ENCODE results near the gene LRRC45.

Gene LRRC45

GRCh38 chr17:82013341-82013740 is 9.8 kb upstream of the LRRC45 start:
- Histone ChIP-seq H3K4me3 (ENCODE audit: low read depth in 1 of 2, low read length in 2 of 2) (no peak overlapping the region), H3K9me3 (ENCODE audit: insufficient read depth, low read length, severe bottlenecking) (no peaks in the 10 kb centered on the region), H3K36me3 (ENCODE audit: insufficient read depth, low read length) (peaks cover 15% of the 10 kb centered on the region), H3K79me2 (ENCODE audit: insufficient read depth, low read length) (no peaks in the 10 kb centered on the region), H3K4me2 (ENCODE audit: insufficient read depth, low read length) (no peak overlapping the region), H3K9ac (ENCODE audit: low read depth, low read length) (no peak overlapping the region), H2AFZ (ENCODE audit: low read depth, low read length) (no peak overlapping the region), H3K27me3 (ENCODE audit: insufficient read depth, low read length, poor library complexity) (no peaks in the 10 kb centered on the region), H3K4me1 (ENCODE audit: insufficient read depth, low read length) (no peaks in the 10 kb centered on the region), H3K27ac (ENCODE audit: low read length) (no peak overlapping the region), H4K20me1 (ENCODE audit: insufficient read depth, low read length) (no peaks in the 10 kb centered on the region; the same call in 1 of the 2 replicates)
- no peak for ATAC-seq (ENCODE audit: insufficient read depth, low read depth)
- TF ChIP-seq, protein P1, sequence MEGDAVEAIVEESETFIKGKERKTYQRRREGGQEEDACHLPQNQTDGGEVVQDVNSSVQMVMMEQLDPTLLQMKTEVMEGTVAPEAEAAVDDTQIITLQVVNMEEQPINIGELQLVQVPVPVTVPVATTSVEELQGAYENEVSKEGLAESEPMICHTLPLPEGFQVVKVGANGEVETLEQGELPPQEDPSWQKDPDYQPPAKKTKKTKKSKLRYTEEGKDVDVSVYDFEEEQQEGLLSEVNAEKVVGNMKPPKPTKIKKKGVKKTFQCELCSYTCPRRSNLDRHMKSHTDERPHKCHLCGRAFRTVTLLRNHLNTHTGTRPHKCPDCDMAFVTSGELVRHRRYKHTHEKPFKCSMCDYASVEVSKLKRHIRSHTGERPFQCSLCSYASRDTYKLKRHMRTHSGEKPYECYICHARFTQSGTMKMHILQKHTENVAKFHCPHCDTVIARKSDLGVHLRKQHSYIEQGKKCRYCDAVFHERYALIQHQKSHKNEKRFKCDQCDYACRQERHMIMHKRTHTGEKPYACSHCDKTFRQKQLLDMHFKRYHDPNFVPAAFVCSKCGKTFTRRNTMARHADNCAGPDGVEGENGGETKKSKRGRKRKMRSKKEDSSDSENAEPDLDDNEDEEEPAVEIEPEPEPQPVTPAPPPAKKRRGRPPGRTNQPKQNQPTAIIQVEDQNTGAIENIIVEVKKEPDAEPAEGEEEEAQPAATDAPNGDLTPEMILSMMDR (IDR thresholded peaks at IDR 0.05; ENCODE audit: borderline replicate concordance, extremely low read depth, low read length, poor library complexity, severe bottlenecking): no peak
- TF ChIP-seq EZH2 (IDR thresholded peaks at IDR 0.05; ENCODE audit: borderline replicate concordance, low read depth, low read length, severe bottlenecking): no peak
- no peak for DNase-seq

DNA sequence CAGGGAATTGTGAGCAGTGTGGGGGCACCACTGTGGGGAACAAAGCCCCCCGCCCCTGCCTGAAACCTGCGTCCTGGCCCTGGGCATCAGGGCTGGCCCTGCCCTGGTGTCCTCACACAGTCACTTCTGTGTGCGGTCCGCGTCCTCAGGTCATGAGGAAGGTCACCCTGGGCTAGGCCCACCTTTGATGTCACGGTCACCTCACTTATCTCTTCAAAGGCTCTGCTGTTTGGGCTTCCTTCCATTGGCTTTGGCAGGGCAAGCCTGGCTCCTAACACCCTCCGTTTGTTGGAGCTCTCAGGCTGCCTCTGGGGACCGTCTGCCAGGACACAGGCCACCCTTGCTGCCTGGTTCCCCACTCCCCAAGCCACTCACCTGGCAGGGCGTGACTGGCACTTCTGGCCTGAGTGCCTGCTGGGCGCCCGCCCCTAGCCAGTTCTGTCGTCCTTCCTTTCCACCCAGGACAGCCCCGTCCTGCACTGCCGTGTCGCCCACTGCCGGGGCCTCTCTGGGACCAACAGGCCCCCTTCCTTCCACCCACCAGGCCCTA is 9.3 kb upstream of the LRRC45 start:
- Histone ChIP-seq H3K27ac (ENCODE audit: low read length) (no peak overlapping the region), H3K36me3 (ENCODE audit: insufficient read depth, low read length) (peaks cover 20% of the 10 kb centered on the region), H3K4me2 (ENCODE audit: insufficient read depth, low read length) (no peak overlapping the region), H2AFZ (ENCODE audit: low read depth, low read length) (no peak overlapping the region), H3K4me3 (ENCODE audit: low read depth in 1 of 2, low read length in 2 of 2) (no peak overlapping the region), H3K9me3 (ENCODE audit: insufficient read depth, low read length, severe bottlenecking) (no peaks in the 10 kb centered on the region), H4K20me1 (ENCODE audit: insufficient read depth, low read length) (peaks cover 3% of the 10 kb centered on the region), H3K9ac (ENCODE audit: low read depth, low read length) (no peak overlapping the region), H3K79me2 (ENCODE audit: insufficient read depth, low read length) (no peaks in the 10 kb centered on the region), H3K27me3 (ENCODE audit: insufficient read depth, low read length, poor library complexity) (no peaks in the 10 kb centered on the region), H3K4me1 (ENCODE audit: insufficient read depth, low read length) (no peaks in the 10 kb centered on the region)
- DNase-seq (no peak), ATAC-seq (ENCODE audit: insufficient read depth, low read depth) (no peak)
- TF ChIP-seq, protein P1 (IDR thresholded peaks at IDR 0.05; ENCODE audit: borderline replicate concordance, extremely low read depth, low read length, poor library complexity, severe bottlenecking): no peak
- no peak for TF ChIP-seq EZH2 (IDR thresholded peaks at IDR 0.05; ENCODE audit: borderline replicate concordance, low read depth, low read length, severe bottlenecking)

GRCh38 chr17:82014432-82014831 is 8.7 kb upstream of the LRRC45 start:
- ATAC-seq (ENCODE audit: insufficient read depth, low read depth): 0 out of 3 replicates have a peak, but pooled peaks have one; percentile 15

More at GRCh38 chr17:82014432-82014831, 8.7 kb upstream of the LRRC45 start:
- no peaks in the 10 kb centered on the region for H3K4me1 ChIP-seq (ENCODE audit: insufficient read depth, low read length)
- H3K9ac ChIP-seq (ENCODE audit: low read depth, low read length): no peak overlapping the region
- TF ChIP-seq, protein P1 (IDR thresholded peaks at IDR 0.05; ENCODE audit: borderline replicate concordance, extremely low read depth, low read length, poor library complexity, severe bottlenecking): no peak
- no peak for TF ChIP-seq EZH2 (IDR thresholded peaks at IDR 0.05; ENCODE audit: borderline replicate concordance, low read depth, low read length, severe bottlenecking)
- DNase-seq: no peak
- H3K4me2 ChIP-seq (ENCODE audit: insufficient read depth, low read length): no peak overlapping the region
- no peak overlapping the region for H2AFZ ChIP-seq (ENCODE audit: low read depth, low read length)
- H3K27ac ChIP-seq (ENCODE audit: low read length): no peak overlapping the region
- no peaks in the 10 kb centered on the region for H3K9me3 ChIP-seq (ENCODE audit: insufficient read depth, low read length, severe bottlenecking)
- peaks cover 9% of the 10 kb centered on the region for H4K20me1 ChIP-seq (ENCODE audit: insufficient read depth, low read length)
- no peaks in the 10 kb centered on the region for H3K79me2 ChIP-seq (ENCODE audit: insufficient read depth, low read length)
- H3K4me3 ChIP-seq (ENCODE audit: low read depth in 1 of 2, low read length in 2 of 2): no peak overlapping the region
- H3K36me3 ChIP-seq (ENCODE audit: insufficient read depth, low read length): peaks cover 26% of the 10 kb centered on the region
- H3K27me3 ChIP-seq (ENCODE audit: insufficient read depth, low read length, poor library complexity): no peaks in the 10 kb centered on the region

All from DND-41 (cell line).